ENCODE results near the gene UBE2E2. TPM values are rescaled to one million over a fixed set of nuclear protein-coding genes. Genes with fewer than 3 reads are reported as not detected.

UBE2E2 gene
- polyA plus RNA-seq, 1 donor: 15.4 TPM

- H3K27ac ChIP-seq (ENCODE audit: low read length): no peak overlapping the region
- no peak for DNase-seq
- H3K27me3 ChIP-seq (ENCODE audit: control insufficient read depth, insufficient read depth, low read length): no peaks in the 10 kb centered on the region
- H3K9me3 ChIP-seq (ENCODE audit: control insufficient read depth, low read depth, low read length): no peaks in the 10 kb centered on the region
- H3K4me1 ChIP-seq (ENCODE audit: control insufficient read depth, insufficient read depth, low read length): no peaks in the 10 kb centered on the region
- H3K36me3 ChIP-seq (ENCODE audit: control insufficient read depth, insufficient read depth, low read length): no peaks in the 10 kb centered on the region
- no peak overlapping the region for H3K4me3 ChIP-seq (ENCODE audit: low read length)
Measured at GRCh38 chr3:23294770-23295387, 91.8 kb downstream of the UBE2E2 start.

DNA sequence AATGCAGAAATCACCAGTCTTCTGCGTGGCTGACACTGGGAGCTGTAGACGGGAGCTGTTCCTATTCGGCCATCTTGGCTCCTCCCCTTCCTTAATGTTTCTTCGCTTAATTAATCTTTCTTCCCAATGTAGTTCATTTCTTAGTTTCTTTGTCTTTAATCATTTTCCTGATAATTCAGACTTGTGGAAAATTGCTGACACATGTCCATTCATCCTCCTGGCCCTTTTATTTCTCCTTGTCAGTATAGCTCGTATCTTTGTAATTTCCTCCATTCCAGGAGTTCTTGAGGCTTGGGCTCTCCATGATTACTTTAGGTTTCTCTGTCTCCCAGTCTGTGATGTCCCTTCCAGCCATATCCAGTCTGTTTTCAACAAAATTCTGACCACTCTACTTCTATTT, 98.7 kb downstream of the UBE2E2 start:
- H3K27me3 ChIP-seq (ENCODE audit: control insufficient read depth, insufficient read depth, low read length): no peaks in the 10 kb centered on the region
- H3K9me3 ChIP-seq (ENCODE audit: control insufficient read depth, low read depth, low read length): no peaks in the 10 kb centered on the region
- no peak overlapping the region for H3K27ac ChIP-seq (ENCODE audit: low read length)
- WGBS (ENCODE audit: insufficient coverage, low lambda C conversion rate): no CpG with 5 or more reads among the region's 5 CpGs
- H3K4me1 ChIP-seq (ENCODE audit: control insufficient read depth, insufficient read depth, low read length): no peaks in the 10 kb centered on the region
- no peak for DNase-seq
- H3K36me3 ChIP-seq (ENCODE audit: control insufficient read depth, insufficient read depth, low read length): no peaks in the 10 kb centered on the region
- H3K4me3 ChIP-seq (ENCODE audit: low read length): no peak overlapping the region

DNA sequence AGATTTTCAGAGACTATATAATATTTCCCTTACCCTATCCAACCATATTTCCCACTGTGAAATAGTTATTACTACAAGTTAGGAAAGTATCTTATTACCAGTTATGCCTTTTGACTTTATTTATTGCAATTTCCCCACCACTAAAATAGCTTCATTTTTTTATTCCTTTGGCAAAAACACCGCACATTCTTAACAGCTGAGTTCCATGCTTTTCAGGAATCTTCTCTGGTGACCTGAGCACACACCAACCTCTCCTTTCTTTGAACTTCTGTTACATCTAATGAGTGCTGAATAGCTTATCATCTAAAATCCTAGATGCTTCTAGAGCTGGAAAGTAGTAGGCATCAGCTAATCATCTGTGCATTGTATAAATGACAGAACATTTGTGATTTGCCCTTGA, 99.1 kb downstream of the UBE2E2 start:
- Histone ChIP-seq H3K9me3 (ENCODE audit: control insufficient read depth, low read depth, low read length) (no peaks in the 10 kb centered on the region), H3K27me3 (ENCODE audit: control insufficient read depth, insufficient read depth, low read length) (no peaks in the 10 kb centered on the region), H3K36me3 (ENCODE audit: control insufficient read depth, insufficient read depth, low read length) (no peaks in the 10 kb centered on the region), H3K4me3 (ENCODE audit: low read length) (no peak overlapping the region), H3K27ac (ENCODE audit: low read length) (no peak overlapping the region), H3K4me1 (ENCODE audit: control insufficient read depth, insufficient read depth, low read length) (no peaks in the 10 kb centered on the region)
- WGBS (ENCODE audit: insufficient coverage, low lambda C conversion rate): 100% methylated on average over 1 of the region's 1 CpG
- DNase-seq: no peak

GRCh38 chr3:23303601-23304217, 100.6 kb downstream of the UBE2E2 start:
- no peaks in the 10 kb centered on the region for H3K27me3 ChIP-seq (ENCODE audit: control insufficient read depth, insufficient read depth, low read length)
- H3K36me3 ChIP-seq (ENCODE audit: control insufficient read depth, insufficient read depth, low read length): no peaks in the 10 kb centered on the region
- no peaks in the 10 kb centered on the region for H3K4me1 ChIP-seq (ENCODE audit: control insufficient read depth, insufficient read depth, low read length)
- WGBS (ENCODE audit: insufficient coverage, low lambda C conversion rate): 89% methylated on average over 3 of the region's 6 CpGs
- no peak for DNase-seq
- no peak overlapping the region for H3K4me3 ChIP-seq (ENCODE audit: low read length)
- no peak overlapping the region for H3K27ac ChIP-seq (ENCODE audit: low read length)
- H3K9me3 ChIP-seq (ENCODE audit: control insufficient read depth, low read depth, low read length): no peaks in the 10 kb centered on the region

DNA sequence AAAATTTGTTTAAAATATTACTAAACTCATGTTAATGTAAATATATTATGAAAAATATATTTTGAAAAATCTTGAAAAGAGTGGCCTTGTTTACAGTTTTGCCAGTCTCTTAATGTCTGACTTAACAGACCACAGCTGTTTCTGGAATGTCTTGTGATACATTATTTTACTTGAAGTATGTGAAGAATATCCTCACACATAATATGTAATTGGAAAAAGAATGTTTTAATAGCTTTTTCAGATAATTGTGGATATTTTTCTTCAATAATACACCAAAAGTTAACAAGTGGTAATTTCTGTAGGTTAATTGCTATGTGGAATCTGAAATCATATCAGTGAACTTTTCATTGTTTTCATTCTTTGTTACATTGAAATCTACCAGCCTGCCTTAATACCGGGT, 101.3 kb downstream of the UBE2E2 start:
- DNase-seq: no peak
- Histone ChIP-seq H3K9me3 (ENCODE audit: control insufficient read depth, low read depth, low read length) (no peaks in the 10 kb centered on the region), H3K36me3 (ENCODE audit: control insufficient read depth, insufficient read depth, low read length) (no peaks in the 10 kb centered on the region), H3K4me1 (ENCODE audit: control insufficient read depth, insufficient read depth, low read length) (no peaks in the 10 kb centered on the region), H3K27ac (ENCODE audit: low read length) (no peak overlapping the region), H3K27me3 (ENCODE audit: control insufficient read depth, insufficient read depth, low read length) (no peaks in the 10 kb centered on the region), H3K4me3 (ENCODE audit: low read length) (no peak overlapping the region)
- 63% methylated on average over 1 of the region's 1 CpG for WGBS (ENCODE audit: insufficient coverage, low lambda C conversion rate)

GRCh38 chr3:23308986-23309625, 106.0 kb downstream of the UBE2E2 start:
- Histone ChIP-seq H3K4me1 (ENCODE audit: control insufficient read depth, insufficient read depth, low read length) (no peaks in the 10 kb centered on the region), H3K9me3 (ENCODE audit: control insufficient read depth, low read depth, low read length) (no peaks in the 10 kb centered on the region), H3K4me3 (ENCODE audit: low read length) (no peak overlapping the region), H3K36me3 (ENCODE audit: control insufficient read depth, insufficient read depth, low read length) (no peaks in the 10 kb centered on the region), H3K27ac (ENCODE audit: low read length) (no peak overlapping the region), H3K27me3 (ENCODE audit: control insufficient read depth, insufficient read depth, low read length) (no peaks in the 10 kb centered on the region)
- no peak for DNase-seq
- WGBS (ENCODE audit: insufficient coverage, low lambda C conversion rate): no CpG with 5 or more reads among the region's 2 CpGs

DNA sequence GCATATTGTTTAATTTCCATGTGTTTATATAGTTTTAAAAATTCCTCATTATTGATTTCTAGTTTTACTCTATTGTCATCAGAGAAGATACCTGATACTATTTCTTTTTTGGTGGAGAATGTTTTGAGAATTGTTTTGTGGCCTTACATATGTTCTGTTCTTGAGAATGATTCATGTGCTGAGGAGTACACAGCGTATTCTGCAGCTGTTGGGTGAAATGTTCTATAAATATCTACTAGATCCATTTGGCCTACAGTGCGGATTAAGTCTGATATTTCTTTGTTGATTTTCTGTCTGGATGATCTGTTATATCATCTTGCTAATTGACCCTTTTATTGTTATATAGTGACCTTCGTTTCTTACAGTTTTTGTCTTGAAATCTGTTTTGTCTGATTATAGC, 109.7 kb downstream of the UBE2E2 start:
- Histone ChIP-seq H3K4me3 (ENCODE audit: low read length) (no peak overlapping the region), H3K4me1 (ENCODE audit: control insufficient read depth, insufficient read depth, low read length) (no peaks in the 10 kb centered on the region), H3K36me3 (ENCODE audit: control insufficient read depth, insufficient read depth, low read length) (no peaks in the 10 kb centered on the region), H3K27ac (ENCODE audit: low read length) (no peak overlapping the region), H3K27me3 (ENCODE audit: control insufficient read depth, insufficient read depth, low read length) (no peaks in the 10 kb centered on the region), H3K9me3 (ENCODE audit: control insufficient read depth, low read depth, low read length) (no peaks in the 10 kb centered on the region)
- 66% methylated on average over 2 of the region's 3 CpGs for WGBS (ENCODE audit: insufficient coverage, low lambda C conversion rate)
- DNase-seq: no peak

GRCh38 chr3:23314981-23315762, 112.0 kb downstream of the UBE2E2 start:
- WGBS (ENCODE audit: insufficient coverage, low lambda C conversion rate): 100% methylated on average over 2 of the region's 5 CpGs
- Histone ChIP-seq H3K36me3 (ENCODE audit: control insufficient read depth, insufficient read depth, low read length) (no peaks in the 10 kb centered on the region), H3K27me3 (ENCODE audit: control insufficient read depth, insufficient read depth, low read length) (no peaks in the 10 kb centered on the region)

DNA sequence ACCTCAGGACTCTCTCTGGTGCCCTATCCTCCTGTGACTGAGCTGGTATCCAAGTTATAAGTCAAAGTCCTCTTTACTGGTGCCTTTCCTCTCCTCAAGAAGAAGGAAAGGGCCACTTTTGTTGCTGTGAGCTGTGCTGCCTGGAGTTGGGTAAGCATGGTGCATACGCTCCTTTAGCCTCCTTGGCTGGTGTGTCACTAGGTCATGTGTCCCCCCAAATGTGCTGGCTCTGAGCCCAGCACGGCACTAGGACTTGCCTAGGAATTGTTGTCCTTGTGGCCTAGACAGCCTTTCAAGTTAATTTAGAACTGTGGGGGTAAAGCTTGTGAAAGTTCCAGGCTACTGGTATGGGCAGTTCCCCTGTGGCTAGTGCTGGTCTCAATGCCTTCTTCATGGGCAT, 113.8 kb downstream of the UBE2E2 start:
- Histone ChIP-seq H3K36me3 (ENCODE audit: control insufficient read depth, insufficient read depth, low read length) (no peaks in the 10 kb centered on the region), H3K4me3 (ENCODE audit: low read length) (no peak overlapping the region), H3K27ac (ENCODE audit: low read length) (no peak overlapping the region), H3K4me1 (ENCODE audit: control insufficient read depth, insufficient read depth, low read length) (no peaks in the 10 kb centered on the region), H3K27me3 (ENCODE audit: control insufficient read depth, insufficient read depth, low read length) (no peaks in the 10 kb centered on the region), H3K9me3 (ENCODE audit: control insufficient read depth, low read depth, low read length) (no peaks in the 10 kb centered on the region)
- no CpG with 5 or more reads among the region's 2 CpGs for WGBS (ENCODE audit: insufficient coverage, low lambda C conversion rate)
- no peak for DNase-seq

More at GRCh38 chr3:23314981-23315762, 112.0 kb downstream of the UBE2E2 start:
- Histone ChIP-seq H3K27ac (ENCODE audit: low read length) (no peak overlapping the region), H3K4me1 (ENCODE audit: control insufficient read depth, insufficient read depth, low read length) (no peaks in the 10 kb centered on the region), H3K9me3 (ENCODE audit: control insufficient read depth, low read depth, low read length) (no peaks in the 10 kb centered on the region), H3K4me3 (ENCODE audit: low read length) (no peak overlapping the region)
- DNase-seq: no peak

DNA sequence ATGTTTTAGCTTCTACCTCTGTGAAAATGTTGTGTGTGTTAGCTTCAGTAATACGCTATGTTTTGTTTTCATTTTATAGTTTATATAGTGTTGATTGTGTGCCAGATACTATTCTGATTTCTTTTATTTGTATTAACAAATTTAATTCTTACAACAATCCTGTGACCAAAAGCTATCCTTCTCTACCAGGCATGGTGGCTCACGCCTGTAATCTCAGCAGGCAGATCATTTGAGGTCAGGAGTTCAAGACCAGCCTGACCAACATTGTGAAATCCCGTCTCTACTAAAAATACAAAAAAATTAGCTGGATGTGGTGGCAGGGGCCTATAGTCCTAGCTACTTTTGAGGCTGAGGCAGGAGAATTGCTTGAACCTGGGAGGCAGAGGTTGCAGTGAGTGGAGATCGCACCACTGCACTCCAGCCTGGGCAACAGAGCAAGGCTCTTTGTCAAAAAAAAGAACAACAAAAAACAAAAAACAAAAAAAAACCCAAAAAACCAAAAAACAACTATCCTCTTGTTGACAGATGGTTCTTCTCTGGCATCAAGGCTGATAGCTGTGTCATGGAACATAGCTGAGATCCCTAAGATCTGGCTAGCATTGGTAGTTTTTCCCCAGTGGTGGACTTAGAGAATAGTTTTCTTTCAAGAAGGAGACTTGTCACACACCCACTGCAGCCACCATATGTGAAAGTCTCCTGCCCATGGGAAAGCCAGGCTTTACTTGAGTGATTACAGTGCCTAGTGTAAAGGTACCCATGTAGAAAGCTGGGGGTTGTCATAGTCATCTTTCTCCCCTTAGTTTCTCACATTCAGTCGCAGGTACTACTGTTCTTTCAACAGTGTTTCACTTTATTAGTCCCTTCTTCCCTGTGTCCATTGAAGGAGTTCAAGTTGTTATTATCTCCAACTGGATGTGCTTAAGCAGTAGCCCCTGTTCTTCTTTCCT, 116.5 kb downstream of the UBE2E2 start:
- no peaks in the 10 kb centered on the region for H3K27me3 ChIP-seq (ENCODE audit: control insufficient read depth, insufficient read depth, low read length)
- H3K4me3 ChIP-seq (ENCODE audit: low read length): no peak overlapping the region
- no peaks in the 10 kb centered on the region for H3K36me3 ChIP-seq (ENCODE audit: control insufficient read depth, insufficient read depth, low read length)
- no peaks in the 10 kb centered on the region for H3K9me3 ChIP-seq (ENCODE audit: control insufficient read depth, low read depth, low read length)
- WGBS (ENCODE audit: insufficient coverage, low lambda C conversion rate): 100% methylated on average over 1 of the region's 5 CpGs
- no peak for DNase-seq
- H3K27ac ChIP-seq (ENCODE audit: low read length): no peak overlapping the region
- H3K4me1 ChIP-seq (ENCODE audit: control insufficient read depth, insufficient read depth, low read length): no peaks in the 10 kb centered on the region
